GM19372 (cell line): ENCODE results near the gene CERS6.
"Not testable (repeated sequence)": the region's sequence is repeated elsewhere in the genome, so short reads cannot be mapped to it uniquely, and the experiment has no call there.

ENCODE experiments used
- ATAC-seq: cut with Tn5 transposase; IDR thresholded peaks from one replicate; pipeline ENCODE4 v1.9.1; 2021; ENCODE audit warnings: mild to moderate bottlenecking, low read depth, moderate library complexity; ENCODE audit not compliant: unreplicated experiment

CERS6 gene

DNA sequence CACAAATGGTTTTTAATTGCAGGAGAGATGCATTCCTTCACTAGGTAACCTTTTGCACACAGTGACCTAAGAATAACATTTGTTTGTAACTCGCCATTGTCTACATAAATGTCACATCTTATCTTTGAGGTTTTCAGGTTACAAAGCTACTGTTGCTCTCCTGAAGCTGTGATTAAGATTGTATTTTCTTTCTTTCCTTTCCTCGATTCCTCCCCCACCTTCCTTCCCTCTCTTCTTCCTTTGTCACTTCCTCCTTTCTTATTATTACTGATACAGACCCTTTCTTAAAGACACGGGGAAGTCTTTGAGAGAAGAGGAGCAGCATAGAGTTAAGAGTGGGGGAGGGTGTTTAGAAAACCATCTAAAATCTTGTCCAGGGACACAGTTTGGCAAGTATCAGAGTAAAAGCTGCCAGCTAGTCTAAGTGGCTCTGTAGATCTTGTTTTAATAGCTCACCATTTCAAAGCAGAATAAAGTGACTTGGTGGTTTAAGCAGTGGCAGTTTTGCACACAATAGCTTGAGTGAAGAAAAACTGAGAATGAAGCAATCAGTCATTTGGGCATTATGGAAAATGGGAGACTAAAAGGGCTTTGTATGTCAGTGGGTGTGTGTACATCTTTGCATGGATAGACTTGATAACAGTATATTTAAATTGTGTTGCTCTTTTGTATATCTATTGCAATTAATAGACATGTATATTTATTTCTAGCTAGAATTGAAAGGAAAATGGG lies 10.9 kb downstream of the CERS6 start:
- ATAC-seq: no peak

DNA sequence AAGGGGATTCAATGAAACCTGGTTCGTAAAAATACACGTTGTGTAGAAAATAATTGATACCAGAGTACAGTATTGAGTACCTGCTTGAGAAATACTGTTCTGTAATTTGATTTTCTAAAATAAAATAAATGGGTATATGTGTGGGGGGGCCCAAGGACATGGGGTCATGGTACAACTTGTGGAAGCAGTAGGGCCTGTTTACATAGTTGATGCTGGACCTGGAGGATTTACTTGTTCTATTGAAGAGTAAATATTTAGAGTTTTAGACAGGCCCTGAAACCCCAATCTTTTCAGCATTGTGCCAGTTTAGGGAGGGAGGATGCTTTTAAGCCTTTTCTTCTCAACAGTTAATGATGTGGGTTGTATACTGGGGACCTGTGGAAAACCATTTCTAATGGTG lies 11.7 kb downstream of the CERS6 start:
- no peak for ATAC-seq

DNA sequence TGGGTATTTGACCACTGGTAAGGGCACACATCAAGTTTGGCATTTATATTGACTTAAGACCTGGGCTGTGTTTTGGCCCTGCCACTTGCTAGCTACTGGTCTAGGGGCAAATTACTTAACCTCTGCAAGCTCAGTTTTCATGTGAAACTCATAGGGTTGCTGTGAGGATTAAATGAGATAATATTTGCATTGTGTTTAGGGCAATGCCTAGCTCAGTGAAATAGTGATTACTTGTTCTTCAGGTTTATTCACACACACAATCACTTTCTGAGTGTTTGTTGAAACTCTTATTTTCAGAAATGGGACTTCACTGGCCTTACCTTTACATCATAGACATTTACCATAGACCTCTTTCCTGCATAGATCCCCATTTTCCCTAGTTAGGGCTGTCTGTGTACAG lies 12.3 kb downstream of the CERS6 start:
- no peak for ATAC-seq

DNA sequence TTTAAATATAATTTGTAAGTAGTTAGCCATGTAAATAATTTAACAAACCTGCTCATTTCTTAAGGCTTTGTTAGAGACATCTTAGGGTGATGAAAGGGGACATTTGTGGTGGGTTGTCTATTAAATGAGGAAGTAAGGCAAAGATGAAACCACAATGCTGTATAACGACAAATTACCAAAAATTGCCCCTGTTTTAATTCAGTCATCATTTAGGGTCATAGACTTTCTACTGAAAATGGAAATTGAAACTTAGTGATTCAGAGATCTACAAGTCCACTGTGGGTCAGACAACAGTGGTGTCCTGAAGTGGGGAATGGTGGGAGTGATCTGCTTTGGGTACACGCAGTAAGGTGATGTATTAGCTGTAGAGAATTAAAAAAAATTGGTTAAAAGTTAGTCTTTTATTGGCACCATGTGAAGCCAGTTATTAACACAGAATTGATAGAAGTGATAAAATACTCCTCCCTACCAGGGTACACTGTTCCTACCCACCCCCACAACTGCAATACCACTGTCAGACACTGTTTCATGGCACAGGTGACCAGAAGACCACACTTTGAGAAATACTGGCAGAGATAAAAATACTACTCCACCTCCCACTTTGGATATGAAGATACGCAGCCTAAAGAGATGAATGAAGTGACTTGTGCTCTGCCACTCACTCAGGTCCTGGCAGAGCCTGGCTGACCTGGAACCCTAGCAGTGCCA lies 13.4 kb downstream of the CERS6 start:
- ATAC-seq: peak; percentile 71

DNA sequence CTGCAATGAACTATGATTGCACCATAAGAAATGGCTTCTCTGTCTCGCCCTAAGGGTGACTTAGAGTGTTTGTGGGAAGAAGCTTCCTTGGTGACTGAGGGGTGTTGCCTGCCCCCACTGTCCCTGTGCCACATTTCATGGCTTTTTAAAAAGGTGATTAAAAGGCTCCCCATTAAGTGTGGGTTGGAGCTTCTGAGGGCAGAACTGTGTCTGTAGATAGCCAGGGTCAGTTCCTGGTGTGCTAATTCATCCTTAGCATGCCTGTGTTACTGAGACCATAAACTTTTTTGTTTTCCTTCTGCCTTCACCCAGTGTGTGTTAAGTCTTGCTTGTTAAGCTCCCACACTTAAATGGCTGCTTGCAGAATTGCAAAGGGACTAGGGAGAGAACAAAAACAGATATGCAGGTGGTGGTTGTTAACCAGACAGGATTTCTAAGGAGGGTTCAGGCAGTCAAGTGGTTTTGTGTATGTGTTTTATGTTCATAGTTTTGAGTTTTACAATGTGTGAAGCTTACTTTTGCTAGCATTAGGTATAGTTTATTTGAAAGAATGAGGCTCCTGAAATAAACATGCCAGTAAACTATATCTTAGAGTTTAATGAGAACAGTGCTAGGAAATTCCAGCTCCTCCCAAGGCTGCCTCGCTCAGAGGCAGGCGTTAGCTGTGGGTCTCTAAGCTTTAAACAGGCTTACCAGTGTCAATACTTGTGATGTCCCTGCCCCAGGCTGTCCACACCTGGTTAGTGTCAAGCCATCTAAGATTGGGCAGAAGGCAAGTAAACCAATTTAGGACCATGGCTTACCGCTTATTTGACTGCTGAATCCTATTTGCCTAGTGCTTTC lies 14.5 kb downstream of the CERS6 start:
- ATAC-seq: no peak

DNA sequence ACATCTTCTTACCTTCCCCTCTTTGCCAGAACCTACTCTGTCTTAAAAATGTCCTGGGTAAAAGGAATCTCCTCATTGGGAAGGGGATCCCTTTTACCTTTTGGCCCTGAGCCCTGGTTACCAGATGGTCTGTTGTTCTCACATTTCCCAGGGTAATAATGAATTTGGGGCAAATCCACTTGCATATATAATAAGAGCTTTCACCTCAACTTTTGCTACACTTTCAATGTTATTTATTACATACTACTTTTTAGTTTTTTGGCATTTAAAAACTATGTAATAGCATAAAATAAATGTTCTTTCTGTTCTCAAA lies 15.0 kb downstream of the CERS6 start:
- ATAC-seq: no peak

DNA sequence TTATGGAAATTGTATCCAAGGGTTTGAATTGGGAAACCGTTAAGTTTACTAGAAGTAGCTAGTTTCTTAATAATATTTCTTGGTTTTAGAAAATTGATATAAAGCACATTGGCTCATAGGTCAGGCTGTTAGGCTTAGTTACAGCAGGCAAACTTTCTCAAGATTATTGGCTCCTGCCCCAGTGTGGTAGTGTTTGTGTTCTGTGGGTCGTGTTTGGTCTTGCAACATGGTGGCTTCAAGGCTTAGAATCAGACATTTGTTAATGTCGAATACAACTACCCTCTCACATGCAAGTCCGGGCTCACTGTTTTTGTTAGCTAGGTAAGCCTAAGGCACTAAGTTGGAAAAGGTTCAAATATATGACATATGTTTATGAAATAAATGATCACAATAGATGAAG lies 19.6 kb downstream of the CERS6 start:
- no peak for ATAC-seq

DNA sequence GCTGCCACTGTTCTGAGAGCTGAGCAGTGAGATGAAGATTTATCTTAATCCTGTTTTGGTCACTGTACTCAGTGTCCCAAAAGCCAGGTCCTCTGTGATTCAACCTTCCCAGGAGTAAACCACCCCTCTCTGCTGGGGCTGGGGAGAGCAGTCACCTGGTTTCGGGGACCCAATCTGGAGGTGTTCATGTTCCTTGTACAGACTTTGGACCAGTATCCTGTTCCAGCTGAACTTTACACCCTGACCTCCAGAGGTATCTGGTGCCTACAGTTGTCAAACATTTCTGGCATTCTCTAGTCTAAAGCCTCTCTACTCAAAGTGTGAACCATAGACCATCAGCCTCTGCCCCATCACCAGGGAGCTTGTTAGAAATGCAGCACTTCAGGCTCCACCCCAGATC lies 22.1 kb downstream of the CERS6 start:
- ATAC-seq: no peak

DNA sequence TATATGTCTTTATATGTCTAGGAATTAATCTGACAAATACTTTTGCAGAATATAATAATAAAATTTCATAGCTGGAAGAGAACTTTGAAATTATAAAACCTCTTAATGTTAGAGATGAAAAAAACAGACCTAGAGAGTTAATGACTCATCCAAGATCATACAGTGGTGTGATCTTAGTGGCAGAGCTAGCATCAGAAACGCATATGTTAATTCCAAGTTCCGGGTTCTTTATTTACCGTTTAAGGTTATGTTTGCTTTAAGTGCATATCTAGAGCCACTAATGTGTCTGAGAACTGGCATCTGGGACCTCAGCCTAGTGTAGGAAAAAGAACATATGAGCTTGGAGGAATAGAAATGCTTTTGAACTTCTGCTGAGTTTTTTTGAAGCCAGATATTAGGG lies 24.3 kb downstream of the CERS6 start:
- no peak for ATAC-seq

DNA sequence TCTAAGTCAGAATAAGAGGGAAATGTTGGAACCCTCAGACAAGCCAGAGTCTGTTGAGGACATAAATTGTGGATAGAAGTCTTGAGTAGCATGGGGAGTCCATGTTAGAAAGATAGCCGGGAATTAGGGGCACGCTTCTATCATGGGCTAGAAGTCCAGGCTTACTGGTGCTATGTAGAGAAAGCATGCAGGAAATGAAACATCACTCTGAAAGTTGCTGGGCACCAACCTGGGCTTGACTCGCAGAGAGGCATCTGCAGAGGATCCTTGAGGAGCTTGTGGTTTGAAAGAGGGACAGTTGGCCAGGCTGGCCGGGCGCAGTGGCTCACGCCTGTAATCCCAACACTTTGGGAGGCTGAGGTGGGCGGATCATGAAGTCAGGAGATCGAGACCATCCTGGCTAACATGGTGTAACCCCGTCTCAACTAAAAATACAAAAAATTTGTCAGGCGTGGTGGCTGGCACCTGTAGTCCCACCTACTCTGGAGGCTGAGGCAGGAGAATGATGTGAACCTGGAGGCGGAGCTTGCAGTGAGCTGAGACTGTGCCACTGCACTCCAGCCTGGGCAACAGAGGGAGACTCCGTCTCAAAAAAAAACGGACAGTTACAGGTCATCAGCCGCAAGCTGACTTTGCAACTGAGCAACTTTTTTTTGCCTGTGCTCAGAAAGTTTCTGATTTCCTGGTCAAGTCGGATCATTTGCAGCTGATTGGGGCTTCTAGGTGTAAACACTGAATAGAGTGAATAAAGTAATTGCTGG lies 24.9 kb downstream of the CERS6 start:
- ATAC-seq: no peak

DNA sequence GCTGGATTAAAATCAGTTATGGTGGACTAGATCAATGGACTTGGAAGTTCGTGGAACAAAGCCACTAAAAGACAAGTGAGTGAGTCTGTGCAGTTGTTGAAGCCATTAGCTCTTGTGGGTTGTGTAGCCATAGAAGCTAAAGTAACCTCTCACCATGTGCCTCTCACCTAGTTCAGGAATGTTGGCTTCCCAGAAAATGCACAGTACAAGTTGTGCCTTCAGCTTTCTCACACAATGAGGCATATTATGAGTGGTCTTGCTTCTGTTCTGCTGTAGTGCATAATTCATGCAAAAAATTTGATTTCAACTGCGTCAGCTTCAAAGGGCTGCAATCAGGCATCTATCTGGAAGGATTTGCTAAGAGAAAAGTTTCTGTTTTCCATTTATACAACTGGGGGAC lies 26.2 kb downstream of the CERS6 start:
- ATAC-seq: no peak

DNA sequence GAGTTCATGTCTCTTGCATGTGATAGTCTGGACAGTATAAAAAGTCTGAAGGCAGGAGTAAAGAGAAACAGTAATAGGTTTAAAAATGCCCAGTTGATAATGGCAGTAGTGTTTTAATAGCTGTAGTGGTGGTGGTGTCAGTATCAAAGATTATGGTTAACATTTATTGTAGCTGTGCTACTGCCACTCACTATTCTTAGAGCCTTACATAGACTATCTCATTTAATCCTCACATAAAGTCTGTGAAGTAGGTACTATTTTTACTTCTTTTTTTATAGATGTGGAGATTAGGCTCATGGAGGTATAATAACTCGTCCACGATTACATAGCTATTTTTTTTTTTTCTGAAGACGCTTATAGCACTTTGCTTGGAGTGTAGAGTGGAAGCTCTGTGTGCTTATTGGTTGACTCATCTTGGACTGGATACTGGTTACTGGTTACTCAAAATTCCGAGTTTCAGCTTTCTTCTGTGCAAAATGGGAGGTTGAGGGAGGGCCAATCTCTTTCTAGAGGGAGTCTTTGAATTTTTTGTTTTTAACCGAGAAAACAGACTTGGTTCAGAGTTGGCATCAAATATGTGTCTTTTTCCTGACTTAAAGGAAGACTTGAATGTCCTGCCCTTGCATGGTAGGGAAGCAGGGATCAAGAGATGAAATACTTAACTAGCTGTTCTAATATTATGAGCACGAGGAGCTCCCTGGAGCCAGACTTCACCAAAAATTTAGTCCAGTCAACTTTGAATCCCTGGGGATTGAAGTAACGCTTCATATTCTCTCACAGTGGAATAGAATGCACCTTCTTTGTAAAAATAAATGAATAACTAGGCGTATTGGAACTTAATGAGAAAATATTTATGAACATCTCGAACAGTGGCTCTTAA lies 27.1 kb downstream of the CERS6 start:
- ATAC-seq: no peak

DNA sequence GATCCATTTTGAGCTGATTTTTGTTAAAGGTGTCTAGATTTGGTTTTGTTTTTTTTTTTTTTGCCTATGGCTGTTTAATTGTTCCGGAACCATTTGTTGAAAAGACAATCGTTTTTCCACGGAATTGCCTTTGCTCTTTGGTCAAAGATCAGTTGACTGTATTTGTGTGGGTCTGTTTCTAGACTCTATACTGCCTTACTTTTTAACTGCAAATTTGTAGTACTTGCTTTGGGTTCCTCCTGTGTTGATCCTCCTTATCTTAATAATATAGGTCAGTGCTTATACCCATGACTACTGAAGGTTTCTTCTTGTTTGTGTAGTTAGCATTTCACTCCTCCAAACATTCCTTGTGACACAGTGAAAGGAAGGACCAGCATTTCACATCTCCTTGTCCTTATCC lies 30.4 kb downstream of the CERS6 start:
- no peak for ATAC-seq

DNA sequence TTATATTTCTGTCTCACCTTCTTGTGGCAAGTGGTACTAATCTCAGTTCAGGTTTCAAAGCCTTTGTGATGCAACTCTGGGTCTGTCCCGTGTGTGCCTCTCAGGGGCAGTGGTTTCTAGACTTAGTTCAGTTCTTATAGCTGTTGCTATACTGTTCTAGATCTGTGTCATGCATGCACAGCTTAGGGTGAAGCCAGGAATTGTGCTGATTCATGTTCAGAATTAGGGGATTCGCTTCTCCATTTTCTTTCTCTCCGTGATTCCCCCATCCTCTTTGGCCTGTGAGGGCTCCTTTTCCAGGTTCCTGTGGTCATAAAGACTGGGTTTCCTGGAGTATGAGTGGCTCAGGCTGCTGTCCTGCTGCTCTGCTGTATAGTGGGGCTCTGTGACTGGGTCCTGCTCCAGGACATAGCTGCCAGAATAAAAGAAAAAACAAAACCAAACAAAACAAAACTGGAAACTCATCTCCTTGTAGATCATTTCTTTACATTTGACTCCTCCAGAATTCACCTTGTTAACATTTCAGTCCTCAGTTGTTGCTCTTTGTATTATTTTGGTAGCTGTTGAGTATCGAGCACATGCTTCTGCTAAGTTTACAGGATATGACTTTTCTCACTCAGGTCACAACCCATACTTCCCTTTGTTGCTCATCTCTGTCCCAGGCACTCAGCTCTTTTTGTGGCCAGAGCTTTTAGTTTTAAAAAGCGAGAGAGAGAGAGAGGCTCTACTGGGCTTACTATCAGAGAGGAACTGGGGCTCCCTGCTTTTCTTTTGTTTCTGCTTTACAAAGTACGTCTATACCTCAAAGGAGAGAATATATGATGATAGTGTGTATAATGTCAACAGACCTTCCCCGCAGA lies 34.2 kb downstream of the CERS6 start:
- peak; percentile 90 for ATAC-seq

DNA sequence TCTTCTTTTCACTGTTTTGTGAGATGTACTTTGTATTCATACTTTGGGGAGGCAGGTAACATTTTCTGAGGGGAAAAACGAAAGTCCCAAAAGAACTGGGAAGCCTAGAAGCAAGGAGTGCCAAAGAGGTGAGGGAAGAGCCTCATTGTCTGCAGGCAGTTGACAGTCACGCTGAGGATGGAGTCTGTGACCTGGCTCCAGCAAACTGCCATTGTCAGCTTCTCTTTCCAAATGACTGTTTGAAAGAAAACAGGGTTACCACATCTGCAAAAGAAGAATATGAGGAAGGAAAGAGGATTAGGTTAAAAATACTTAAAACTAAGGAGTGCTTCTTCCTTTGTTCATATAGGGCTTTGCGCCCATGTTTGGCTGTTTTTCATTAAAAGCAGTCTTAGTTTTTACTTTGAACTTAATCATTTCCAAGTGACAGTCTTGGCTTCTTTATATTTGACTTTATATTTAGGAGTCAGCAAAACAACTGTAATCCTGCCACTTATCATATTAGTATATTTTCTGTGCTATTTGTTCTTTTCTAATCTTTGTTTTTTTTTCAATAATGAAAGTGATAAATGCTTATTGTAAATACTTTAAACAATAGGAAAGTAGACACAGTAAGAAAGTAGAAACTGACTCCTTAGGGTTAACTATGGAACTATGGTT lies 35.0 kb downstream of the CERS6 start:
- no peak for ATAC-seq

DNA sequence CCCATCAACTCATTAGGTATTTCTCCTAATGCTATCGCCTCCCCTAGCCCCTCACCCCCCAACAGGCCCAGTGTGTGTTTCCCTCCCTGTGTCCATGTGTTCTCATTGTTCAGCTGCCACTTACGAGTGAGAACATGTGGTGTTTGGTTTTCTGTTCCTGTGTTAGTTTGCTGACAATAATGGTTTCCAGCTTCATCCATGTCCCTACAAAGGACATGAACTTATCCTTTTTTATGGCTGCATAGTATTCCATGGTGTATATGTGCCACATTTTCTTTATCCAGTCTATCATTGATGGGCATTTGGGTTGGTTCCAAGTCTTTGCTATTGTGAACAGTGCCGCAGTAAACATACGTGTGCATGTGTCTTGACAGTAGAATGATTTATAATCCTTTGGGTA lies 35.7 kb downstream of the CERS6 start:
- not testable (repeated sequence) for ATAC-seq

DNA sequence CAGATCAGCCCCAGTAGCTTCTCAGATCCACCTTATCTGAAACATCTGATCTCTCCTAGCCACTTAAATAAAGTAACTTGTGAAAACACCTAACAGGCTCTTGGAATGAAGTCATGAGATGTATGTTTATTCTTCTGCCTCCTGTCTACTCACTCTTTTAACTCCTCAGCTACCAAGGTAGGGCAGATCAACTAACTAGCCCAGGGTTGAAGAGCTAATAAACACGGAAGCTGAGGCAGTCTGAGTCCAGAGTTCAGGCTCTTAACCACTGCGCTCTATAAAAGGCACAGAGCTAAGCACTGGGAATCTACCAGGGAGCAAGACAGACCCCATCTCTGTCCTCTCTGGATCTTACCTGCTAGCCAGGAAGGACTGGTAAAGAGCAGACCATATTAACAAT lies 37.1 kb downstream of the CERS6 start:
- not testable (repeated sequence) for ATAC-seq

DNA sequence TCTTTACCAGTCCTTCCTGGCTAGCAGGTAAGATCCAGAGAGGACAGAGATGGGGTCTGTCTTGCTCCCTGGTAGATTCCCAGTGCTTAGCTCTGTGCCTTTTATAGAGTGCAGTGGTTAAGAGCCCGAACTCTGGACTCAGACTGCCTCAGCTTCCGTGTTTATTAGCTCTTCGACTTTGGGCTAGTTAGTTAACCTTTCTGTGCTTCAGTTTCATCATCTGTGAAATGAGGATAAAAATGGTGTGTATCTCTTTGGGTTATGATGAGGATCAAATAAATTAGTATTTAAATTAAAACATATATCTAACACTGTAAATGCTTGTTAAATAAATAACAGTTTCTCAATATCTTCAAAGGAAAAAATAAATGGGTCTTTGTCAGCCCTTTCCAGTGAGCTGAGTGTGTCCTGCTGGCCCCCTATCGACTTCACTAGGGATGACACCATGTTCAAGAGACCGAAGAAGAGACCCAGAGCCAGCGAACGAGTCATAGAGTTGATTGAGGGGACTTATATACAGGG lies 38.2 kb downstream of the CERS6 start:
- ATAC-seq: no peak
